BLaER1 treated with 17β-estradiol and CSF1 and Interleukin-3, amounts not matched to agents 10 nM and 100 nM (cell line): ENCODE measurements around the gene MYO1E.

Experiments
- H3K27ac ChIP-seq, 11 experiments: shearing (Covaris generic); formaldehyde crosslinking; 2 replicates each; pipeline ENCODE4 v1.8.1; 2022
- H3K27me3 ChIP-seq, 11 experiments: shearing (Covaris generic); formaldehyde crosslinking; 2 replicates each; pipeline ENCODE4 v1.8.1; 2022
- H3K36me3 ChIP-seq, 11 experiments: shearing (Covaris generic); formaldehyde crosslinking; 2 replicates each; pipeline ENCODE4 v1.8.1; 2022
- H3K4me1 ChIP-seq, 10 experiments: shearing (Covaris generic); formaldehyde crosslinking; 2 replicates each; pipeline ENCODE4 v1.8.1; 2022
- H3K4me2 ChIP-seq, 11 experiments: shearing (Covaris generic); formaldehyde crosslinking; 2 replicates each; pipeline ENCODE4 v1.8.1; 2022
- H3K4me3 ChIP-seq, 10 experiments: shearing (Covaris generic); formaldehyde crosslinking; 2 replicates each; pipeline ENCODE4 v1.8.1; 2022
- H3K9ac ChIP-seq, 11 experiments: shearing (Covaris generic); formaldehyde crosslinking; 2 replicates each; pipeline ENCODE4 v1.8.1; 2022
- H3K9me3 ChIP-seq, 11 experiments: shearing (Covaris generic); formaldehyde crosslinking; replicated peaks in 1 of 11; 2 replicates each; pipeline ENCODE4 v1.8.1; 2022
- H4K20me1 ChIP-seq, 11 experiments: shearing (Covaris generic); formaldehyde crosslinking; 2 replicates each; pipeline ENCODE4 v1.8.1; 2022
- Cebpa-rat ChIP-seq, 11 experiments: shearing (Covaris generic); IDR thresholded peaks; 2 replicates each; pipeline ENCODE4 v1.8.1; 2022

MYO1E gene

DNA sequence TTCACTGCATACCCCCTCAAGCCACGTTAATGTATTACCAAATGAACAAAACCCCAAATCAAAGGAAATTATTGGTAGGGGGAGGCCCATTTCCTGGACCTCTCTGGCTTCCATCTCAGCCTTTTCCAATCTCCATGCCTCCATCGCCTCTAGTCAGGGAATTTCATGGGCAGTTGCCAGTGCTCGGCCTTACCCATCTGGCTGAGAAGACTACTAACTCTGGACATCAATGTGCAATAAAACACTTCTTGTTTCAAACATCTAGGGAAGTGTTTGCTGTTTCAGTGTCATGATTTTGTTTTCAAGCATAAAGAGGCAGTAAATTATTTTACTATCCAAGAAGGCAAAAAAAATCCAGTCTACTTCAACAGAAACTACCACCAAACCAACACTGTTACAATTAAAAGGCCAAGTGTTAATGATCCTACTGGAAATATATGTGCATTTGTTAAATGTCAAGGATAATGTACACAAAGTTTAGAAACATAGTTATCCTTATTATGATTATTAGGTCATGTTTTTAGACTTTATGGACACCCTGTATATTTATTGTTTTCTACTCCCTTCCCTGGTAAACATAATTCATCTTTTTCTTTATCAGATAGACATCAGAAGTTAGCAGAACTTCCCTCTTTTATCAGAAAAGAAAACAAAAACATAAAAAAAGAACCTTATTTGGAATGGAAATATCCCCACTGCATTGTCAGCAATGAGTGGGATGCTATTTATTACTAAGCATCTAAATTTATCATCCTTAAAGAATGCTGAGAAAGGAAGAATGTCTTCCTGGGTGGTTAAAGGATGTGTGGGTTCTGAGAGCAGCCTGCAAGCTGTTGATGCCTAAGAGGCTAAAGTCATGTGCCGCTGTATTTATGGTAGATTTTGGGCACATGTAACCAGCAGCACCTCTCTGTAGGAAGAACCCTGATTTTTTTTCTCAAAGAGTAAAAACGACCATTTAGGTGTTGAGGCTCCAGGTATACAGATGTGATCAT is 150.9 kb downstream of the MYO1E start:
- no peaks in the 10 kb centered on the region for H4K20me1 ChIP-seq
- H3K27ac ChIP-seq = peak overlapping the region in 5 of 11 experiments; percentile 36 to 90 (median 76); a peak in 8 of 22 replicates
- no peaks in the 10 kb centered on the region for H3K27me3 ChIP-seq
- peaks cover 0 to 69% (median 5%) of the 10 kb centered on the region in 10 experiments; a peak in 11 of 20 replicates for H3K4me1 ChIP-seq
- H3K9me3 ChIP-seq = no peaks in the 10 kb centered on the region
- peak overlapping the region in 7 of 11 experiments; percentile 20 to 78 (median 52); a peak in 11 of 22 replicates for H3K4me2 ChIP-seq
- H3K4me3 ChIP-seq = no peak overlapping the region
- peak overlapping the region in 4 of 11 experiments; percentile 7 to 69 (median 64); a peak in 6 of 22 replicates for H3K9ac ChIP-seq
- no peak for TF ChIP-seq Cebpa-rat (IDR thresholded peaks at IDR 0.05)
- H3K36me3 ChIP-seq = peaks cover 0 to 43% (median 0%) of the 10 kb centered on the region in 11 experiments; a peak in 4 of 22 replicates

DNA sequence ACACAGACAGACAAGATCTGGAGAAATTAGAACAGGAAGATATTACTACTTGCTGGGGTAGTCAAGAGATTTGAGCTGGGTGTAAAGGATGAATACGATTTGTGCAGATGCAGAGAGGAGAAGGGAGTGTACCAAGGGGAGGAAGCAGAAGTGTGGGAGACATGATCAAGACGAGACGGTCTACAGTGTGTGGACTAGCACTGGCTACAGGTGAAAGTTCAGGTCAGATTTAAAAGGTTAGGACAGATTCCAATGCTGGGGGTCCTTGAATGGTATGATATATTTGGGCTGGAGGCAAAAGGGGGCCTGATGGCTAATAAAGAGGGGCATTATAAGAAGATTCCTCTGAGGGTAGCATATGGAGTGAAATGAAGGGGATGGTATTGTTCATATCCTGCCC is 154.0 kb downstream of the MYO1E start:
- H3K4me2 ChIP-seq = peak overlapping the region in 1 of 11 experiments; percentile 17; a peak in 1 of 22 replicates
- no peaks in the 10 kb centered on the region for H4K20me1 ChIP-seq
- peaks cover 0 to 49% (median 0%) of the 10 kb centered on the region in 11 experiments; a peak in 4 of 22 replicates for H3K36me3 ChIP-seq
- no peak overlapping the region for H3K9ac ChIP-seq
- H3K9me3 ChIP-seq = no peaks in the 10 kb centered on the region
- no peak overlapping the region for H3K4me3 ChIP-seq
- no peak overlapping the region for H3K27ac ChIP-seq
- no peak for TF ChIP-seq Cebpa-rat (IDR thresholded peaks at IDR 0.05)
- H3K4me1 ChIP-seq = peaks cover 0 to 50% (median 5%) of the 10 kb centered on the region in 10 experiments; a peak in 11 of 20 replicates
- H3K27me3 ChIP-seq = no peaks in the 10 kb centered on the region

DNA sequence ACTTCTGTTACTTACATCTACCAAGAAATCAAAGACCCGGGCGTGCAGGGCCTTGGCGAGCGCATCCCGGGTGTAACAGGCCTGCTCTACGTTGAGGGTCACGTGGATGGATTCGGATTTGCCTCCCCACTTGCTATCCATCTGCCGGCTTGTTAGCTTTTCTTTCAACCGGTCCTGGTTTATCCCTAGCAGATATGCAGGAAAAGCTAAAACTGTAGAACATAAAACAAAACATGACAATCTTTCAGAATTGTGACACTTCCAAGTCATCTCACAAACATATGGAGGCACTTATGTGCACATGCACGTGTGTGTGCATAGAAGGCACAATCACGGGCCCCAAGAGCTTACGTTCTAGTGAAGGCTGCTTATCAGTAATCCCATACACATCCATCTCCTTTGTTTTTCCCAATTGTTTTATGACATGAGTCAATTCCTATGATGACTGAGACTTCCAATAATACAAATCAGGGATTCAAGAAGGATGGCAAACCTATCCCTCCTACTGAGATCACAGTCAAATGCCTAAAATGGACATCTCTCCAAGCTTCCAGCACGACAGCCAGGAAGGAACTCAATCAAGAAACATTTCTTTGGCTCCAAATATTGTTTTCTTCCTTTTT is 154.7 kb downstream of the MYO1E start:
- H3K9me3 ChIP-seq = no peaks in the 10 kb centered on the region
- H3K27ac ChIP-seq = no peak overlapping the region
- H4K20me1 ChIP-seq = no peaks in the 10 kb centered on the region
- H3K4me1 ChIP-seq = peaks cover 0 to 43% (median 5%) of the 10 kb centered on the region in 10 experiments; a peak in 11 of 20 replicates
- peaks cover 0 to 54% (median 0%) of the 10 kb centered on the region in 11 experiments; a peak in 4 of 22 replicates for H3K36me3 ChIP-seq
- H3K4me2 ChIP-seq = no peak overlapping the region
- no peak overlapping the region for H3K9ac ChIP-seq
- TF ChIP-seq Cebpa-rat (IDR thresholded peaks at IDR 0.05) = no peak
- H3K4me3 ChIP-seq = no peak overlapping the region
- H3K27me3 ChIP-seq = no peaks in the 10 kb centered on the region

DNA sequence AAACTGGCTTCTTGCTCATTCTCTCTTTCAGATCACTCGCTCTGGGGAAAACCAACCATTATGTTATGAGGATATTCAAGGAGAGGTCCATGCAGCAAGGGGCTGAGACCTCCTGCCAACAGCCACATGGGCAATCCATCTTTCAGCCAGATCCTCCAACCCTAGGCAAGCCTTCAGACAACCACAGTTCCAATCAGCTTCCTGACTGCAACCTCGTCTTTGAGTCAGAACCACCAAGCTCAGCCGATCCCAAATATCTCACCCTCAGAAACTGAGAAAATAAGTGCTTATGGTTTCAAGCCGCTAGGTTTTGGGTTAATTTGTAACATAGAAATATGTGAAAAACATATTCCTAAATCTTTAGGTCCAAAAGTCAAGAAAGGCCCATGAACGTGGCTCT is 155.8 kb downstream of the MYO1E start:
- H3K27me3 ChIP-seq = no peaks in the 10 kb centered on the region
- no peak overlapping the region for H3K4me2 ChIP-seq
- no peak overlapping the region for H3K9ac ChIP-seq
- TF ChIP-seq Cebpa-rat (IDR thresholded peaks at IDR 0.05) = no peak
- H3K4me3 ChIP-seq = no peak overlapping the region
- no peak overlapping the region for H3K27ac ChIP-seq
- H3K36me3 ChIP-seq = peaks cover 0 to 60% (median 0%) of the 10 kb centered on the region in 11 experiments; a peak in 4 of 22 replicates
- peaks cover 0 to 32% (median under 1%) of the 10 kb centered on the region in 10 experiments; a peak in 10 of 20 replicates for H3K4me1 ChIP-seq
- H3K9me3 ChIP-seq = no peaks in the 10 kb centered on the region
- H4K20me1 ChIP-seq = no peaks in the 10 kb centered on the region

DNA sequence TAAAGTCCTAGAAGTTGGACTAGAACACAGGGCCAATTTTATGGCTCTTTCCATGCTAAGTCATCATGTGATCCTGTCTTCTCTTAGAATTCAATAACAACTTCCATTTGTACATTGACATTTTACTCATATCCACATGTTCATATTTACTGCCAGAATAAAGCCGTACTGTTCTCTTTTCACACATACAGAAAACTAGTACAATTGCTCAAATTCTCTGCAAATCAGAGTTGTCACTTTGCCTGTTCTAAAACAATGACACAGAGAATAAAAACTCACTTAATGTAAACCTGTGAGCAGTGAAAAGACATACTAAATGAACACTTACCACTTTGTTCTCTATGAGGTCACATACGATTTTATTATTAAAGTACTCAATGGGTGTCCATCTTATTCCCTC is 162.5 kb downstream of the MYO1E start:
- no peaks in the 10 kb centered on the region for H4K20me1 ChIP-seq
- no peak for TF ChIP-seq Cebpa-rat (IDR thresholded peaks at IDR 0.05)
- peaks cover 0 to 10% (median 0%) of the 10 kb centered on the region in 11 experiments; a peak in 3 of 22 replicates for H3K9me3 ChIP-seq
- no peak overlapping the region for H3K4me3 ChIP-seq
- peaks cover 0 to 12% (median 0%) of the 10 kb centered on the region in 10 experiments; a peak in 4 of 20 replicates for H3K4me1 ChIP-seq
- H3K27me3 ChIP-seq = no peaks in the 10 kb centered on the region
- H3K9ac ChIP-seq = no peak overlapping the region
- no peak overlapping the region for H3K27ac ChIP-seq
- H3K4me2 ChIP-seq = no peak overlapping the region
- H3K36me3 ChIP-seq = peaks cover 0 to 85% (median 0%) of the 10 kb centered on the region in 11 experiments; a peak in 5 of 22 replicates

DNA sequence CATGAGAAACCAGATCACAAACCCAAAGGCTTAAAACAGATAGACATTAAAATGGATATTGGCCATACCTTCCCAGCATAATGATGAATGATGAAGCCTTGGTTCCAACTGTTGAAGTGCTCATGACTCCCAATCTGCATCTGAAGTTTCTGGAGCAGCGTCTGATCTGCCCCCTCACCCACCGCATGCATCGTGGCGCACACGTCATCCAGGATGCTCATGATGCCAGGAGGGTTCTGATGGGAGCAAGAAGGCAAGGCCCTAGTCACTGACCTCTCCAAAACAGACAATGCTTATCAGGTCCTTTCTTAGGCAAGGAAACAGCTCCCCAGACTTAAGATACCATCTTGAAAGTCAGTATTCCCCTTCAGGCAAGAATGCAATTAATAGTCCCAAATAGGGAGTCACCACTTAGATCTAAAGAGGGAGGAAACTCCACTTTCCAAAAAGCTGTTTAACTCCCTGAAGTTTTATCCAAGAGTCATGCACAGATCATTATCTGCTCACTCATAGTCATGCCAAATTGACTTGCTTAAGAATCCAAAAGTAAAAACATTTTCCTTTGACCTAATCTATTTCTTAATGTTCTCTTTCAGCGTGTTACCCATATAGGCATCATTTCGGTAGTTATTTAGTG is 163.9 kb downstream of the MYO1E start:
- Histone ChIP-seq H3K4me3 (no peak overlapping the region), H3K27ac (no peak overlapping the region), H3K27me3 (no peaks in the 10 kb centered on the region), H3K36me3 (peaks cover 0 to 77% (median 0%) of the 10 kb centered on the region in 11 experiments; a peak in 5 of 22 replicates), H3K9ac (no peak overlapping the region), H3K4me2 (no peak overlapping the region), H4K20me1 (no peaks in the 10 kb centered on the region), H3K9me3 (peaks cover 0 to 10% (median 0%) of the 10 kb centered on the region in 11 experiments; a peak in 3 of 22 replicates), H3K4me1 (peaks cover 0 to 26% (median 0%) of the 10 kb centered on the region in 10 experiments; a peak in 6 of 20 replicates)
- TF ChIP-seq Cebpa-rat (IDR thresholded peaks at IDR 0.05) = no peak

DNA sequence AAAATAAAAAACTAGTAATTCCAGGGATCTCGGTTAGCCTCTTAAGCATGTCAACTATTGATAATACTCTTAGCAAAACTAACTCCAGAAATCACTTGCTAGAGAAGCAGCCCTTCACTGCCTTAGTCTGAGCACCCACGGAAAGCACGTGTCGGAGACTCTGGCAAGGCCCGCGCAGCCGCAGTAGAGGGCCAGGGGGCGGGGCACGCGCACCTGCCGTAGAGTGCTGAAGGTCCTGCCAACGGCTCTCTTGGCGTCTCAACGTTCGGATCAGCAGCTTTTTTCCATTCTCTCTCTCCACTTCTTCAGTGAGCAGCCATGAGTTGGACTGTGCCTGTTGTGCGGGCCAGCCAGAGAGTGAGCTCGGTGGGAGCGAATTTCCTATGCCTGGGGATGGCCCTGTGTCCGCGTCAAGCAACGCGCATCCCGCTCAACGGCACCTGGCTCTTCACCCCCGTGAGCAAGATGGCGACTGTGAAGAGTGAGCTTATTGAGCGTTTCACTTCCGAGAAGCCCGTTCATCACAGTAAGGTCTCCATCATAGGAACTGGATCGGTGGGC is 166.0 kb downstream of the MYO1E start, which contains the start of gene LDHAL6B:
Gene LDHAL6B, plus strand, starts transcription at position 221 of the 561 bp plus-strand sequence. Its CDS starts 98 bp downstream, at position 319.
- Histone ChIP-seq H3K9me3 (peaks cover 0 to 10% (median 0%) of the 10 kb centered on the region in 11 experiments; a peak in 3 of 22 replicates), H3K36me3 (peaks cover 0 to 80% (median 0%) of the 10 kb centered on the region in 11 experiments; a peak in 5 of 22 replicates), H3K4me3 (no peak within 1 kb of the TSS), H3K9ac (no peak within 1 kb of the TSS), H3K27ac (no peak within 1 kb of the TSS), H4K20me1 (no peaks in the 10 kb centered on the region), H3K4me2 (peak within 1 kb of the TSS in 1 of 11 experiments; percentile 9; a peak in 2 of 22 replicates), H3K4me1 (peaks cover 0 to 46% (median 0%) of the 10 kb centered on the region in 10 experiments; a peak in 6 of 20 replicates), H3K27me3 (no peaks in the 10 kb centered on the region)
- TF ChIP-seq Cebpa-rat (IDR thresholded peaks at IDR 0.05) = no peak
